ENCODE data around the gene ZNF385D.

The ZNF385D gene

DNA sequence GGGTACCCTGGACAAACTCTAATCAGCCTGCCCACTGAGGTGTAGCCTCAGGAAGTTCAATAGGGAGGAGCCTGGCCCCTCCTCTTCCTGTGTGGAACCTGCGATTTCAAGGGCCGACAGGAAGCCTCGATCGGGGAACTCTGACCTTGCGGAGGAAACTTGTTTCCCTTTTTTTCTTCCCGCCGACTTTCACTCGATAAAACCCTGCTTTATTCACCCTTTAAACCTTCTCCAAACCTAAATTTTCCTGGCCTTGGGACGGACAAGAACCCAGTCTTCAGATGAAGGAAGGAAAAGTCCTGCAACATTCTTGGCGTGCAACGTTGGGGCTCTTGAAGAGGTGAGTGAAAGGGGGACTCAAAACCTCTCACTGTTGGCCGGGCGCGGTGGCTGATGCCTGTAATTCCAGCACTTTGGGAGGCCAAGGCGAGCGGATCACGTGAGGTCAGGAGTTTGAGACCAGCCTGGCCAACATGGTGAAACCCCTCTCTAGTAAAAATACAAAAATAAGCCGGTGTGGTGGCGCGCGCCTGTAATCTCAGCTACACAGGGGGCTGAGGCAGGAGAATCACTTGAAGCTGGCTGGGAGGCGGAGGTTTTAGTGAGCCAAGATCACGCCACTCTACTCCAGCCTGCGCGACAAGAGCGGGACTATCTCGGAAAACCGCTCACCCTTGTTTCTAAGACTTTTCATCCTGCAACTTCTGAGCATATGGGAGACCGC, 208.2 kb downstream of the ZNF385D start:
- no peak overlapping the region for H3K9ac ChIP-seq (ENCODE audit: low read length in 5 of 5)
- H3K4me1 ChIP-seq (ENCODE audit: control insufficient read depth in 5 of 5, insufficient read depth in 5 of 5, low read length in 5 of 5), result no peaks in the 10 kb centered on the region
- no peaks in the 10 kb centered on the region for H3K9me3 ChIP-seq (ENCODE audit: control insufficient read depth in 5 of 5, low read length in 5 of 5)

DNA sequence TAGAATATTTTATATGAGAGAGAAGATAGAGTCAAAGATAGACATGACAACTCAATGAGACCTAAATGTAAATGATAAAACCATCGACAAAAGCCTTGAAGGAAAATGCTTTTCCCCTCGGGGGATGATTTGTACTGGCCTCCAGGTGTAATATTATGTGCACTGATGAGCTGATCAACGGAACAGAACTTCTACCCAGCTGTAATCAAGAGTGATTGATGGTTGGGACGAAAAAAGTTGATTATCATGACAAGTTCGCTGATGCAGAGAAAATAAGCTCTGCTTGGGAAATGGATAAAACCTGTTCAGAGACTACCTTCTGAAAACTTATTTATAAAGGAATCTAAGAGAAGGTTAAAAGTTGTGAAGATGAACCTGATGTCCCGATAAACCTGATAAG, 210.7 kb downstream of the ZNF385D start:
- H3K4me1 ChIP-seq (ENCODE audit: control insufficient read depth in 5 of 5, insufficient read depth in 5 of 5, low read length in 5 of 5), result no peaks in the 10 kb centered on the region
- no peak overlapping the region for H3K27ac ChIP-seq (ENCODE audit: low read depth, low read length)
- no peak overlapping the region for H3K4me3 ChIP-seq (ENCODE audit: low read depth in 1 of 5, low read length in 5 of 5)
- no peak overlapping the region for H3K9ac ChIP-seq (ENCODE audit: low read length in 5 of 5)
- no peaks in the 10 kb centered on the region for H3K27me3 ChIP-seq (ENCODE audit: control insufficient read depth in 5 of 5, insufficient read depth in 4 of 5, low read length in 5 of 5)
- H3K36me3 ChIP-seq (ENCODE audit: control insufficient read depth in 5 of 5, insufficient read depth in 5 of 5, low read length in 5 of 5), result no peaks in the 10 kb centered on the region
- no peaks in the 10 kb centered on the region for H3K9me3 ChIP-seq (ENCODE audit: control insufficient read depth in 5 of 5, low read length in 5 of 5)

More for the DNA sequence above, 208.2 kb downstream of the ZNF385D start:
- Histone ChIP-seq H3K4me3 (ENCODE audit: low read depth in 1 of 5, low read length in 5 of 5) (no peak overlapping the region), H3K27ac (ENCODE audit: low read depth, low read length) (no peak overlapping the region), H3K27me3 (ENCODE audit: control insufficient read depth in 5 of 5, insufficient read depth in 4 of 5, low read length in 5 of 5) (no peaks in the 10 kb centered on the region), H3K36me3 (ENCODE audit: control insufficient read depth in 5 of 5, insufficient read depth in 5 of 5, low read length in 5 of 5) (no peaks in the 10 kb centered on the region)

DNA sequence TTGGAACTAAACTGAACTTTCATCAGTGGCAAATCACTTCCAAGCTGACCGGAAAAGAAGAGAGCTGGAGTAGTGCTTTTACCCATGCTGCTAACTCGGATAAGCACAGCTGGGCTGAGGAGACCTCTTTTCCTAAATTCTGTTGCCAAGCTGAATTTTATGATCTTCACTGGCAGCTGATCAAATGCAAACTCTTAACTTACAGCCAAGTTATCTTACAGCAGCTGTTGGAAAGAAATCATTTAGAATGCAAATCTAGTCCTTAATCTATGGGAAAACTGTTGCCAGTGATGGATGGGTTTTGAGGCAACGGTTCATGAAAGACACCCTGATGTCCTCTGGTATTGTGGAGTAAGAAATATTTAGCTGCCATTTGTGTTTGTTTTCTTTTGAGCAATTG, 216.5 kb downstream of the ZNF385D start:
- H3K27ac ChIP-seq (ENCODE audit: low read depth, low read length), result no peak overlapping the region
- no peaks in the 10 kb centered on the region for H3K36me3 ChIP-seq (ENCODE audit: control insufficient read depth in 5 of 5, insufficient read depth in 5 of 5, low read length in 5 of 5)
- H3K4me1 ChIP-seq (ENCODE audit: control insufficient read depth in 5 of 5, insufficient read depth in 5 of 5, low read length in 5 of 5), result no peaks in the 10 kb centered on the region
- H3K9me3 ChIP-seq (ENCODE audit: control insufficient read depth in 5 of 5, low read length in 5 of 5), result no peaks in the 10 kb centered on the region
- H3K9ac ChIP-seq (ENCODE audit: low read length in 5 of 5), result no peak overlapping the region
- no peaks in the 10 kb centered on the region for H3K27me3 ChIP-seq (ENCODE audit: control insufficient read depth in 5 of 5, insufficient read depth in 4 of 5, low read length in 5 of 5)
- H3K4me3 ChIP-seq (ENCODE audit: low read depth in 1 of 5, low read length in 5 of 5), result no peak overlapping the region

DNA sequence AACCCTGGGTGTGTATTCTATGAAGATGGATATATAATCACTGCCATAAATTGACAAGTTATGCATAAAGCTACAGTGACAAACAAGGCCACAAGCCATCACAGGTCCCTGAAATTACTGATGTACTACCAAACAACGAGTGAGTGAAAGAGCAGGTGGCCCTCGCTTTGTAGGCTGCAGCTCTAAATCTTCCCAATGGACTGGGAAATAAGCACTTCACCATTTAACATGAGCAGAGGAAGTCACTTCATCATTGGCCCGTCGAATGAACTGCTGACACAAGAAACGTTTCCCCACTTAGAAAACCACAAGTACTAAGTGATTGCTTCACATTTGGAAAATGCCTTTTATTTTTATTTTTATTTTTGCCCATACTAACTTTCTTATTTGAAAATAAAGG, 218.0 kb downstream of the ZNF385D start:
- Histone ChIP-seq H3K9ac (ENCODE audit: low read length in 5 of 5) (no peak overlapping the region), H3K4me3 (ENCODE audit: low read depth in 1 of 5, low read length in 5 of 5) (no peak overlapping the region), H3K27ac (ENCODE audit: low read depth, low read length) (no peak overlapping the region), H3K9me3 (ENCODE audit: control insufficient read depth in 5 of 5, low read length in 5 of 5) (no peaks in the 10 kb centered on the region), H3K27me3 (ENCODE audit: control insufficient read depth in 5 of 5, insufficient read depth in 4 of 5, low read length in 5 of 5) (no peaks in the 10 kb centered on the region), H3K4me1 (ENCODE audit: control insufficient read depth in 5 of 5, insufficient read depth in 5 of 5, low read length in 5 of 5) (no peaks in the 10 kb centered on the region), H3K36me3 (ENCODE audit: control insufficient read depth in 5 of 5, insufficient read depth in 5 of 5, low read length in 5 of 5) (no peaks in the 10 kb centered on the region)

DNA sequence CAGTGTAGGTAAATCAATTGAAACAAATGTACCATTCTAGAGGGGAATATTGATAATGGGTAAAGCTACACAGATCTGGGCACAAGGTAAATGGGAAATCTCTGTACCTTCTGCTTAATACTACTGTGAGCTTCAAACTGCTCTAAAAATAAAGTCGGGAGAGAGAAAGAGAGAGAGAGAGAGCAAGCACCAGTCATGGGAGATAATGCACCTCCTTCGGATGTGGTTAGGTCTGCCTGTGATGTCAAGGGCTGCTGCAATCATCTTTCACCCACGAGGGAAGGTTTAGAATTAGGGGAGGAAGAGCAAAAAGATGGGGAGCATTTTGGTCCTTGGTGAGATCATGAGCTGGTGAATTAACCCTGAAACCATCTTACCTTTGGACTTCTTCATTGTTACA, 219.1 kb downstream of the ZNF385D start:
- no peak overlapping the region for H3K27ac ChIP-seq (ENCODE audit: low read depth, low read length)
- no peaks in the 10 kb centered on the region for H3K4me1 ChIP-seq (ENCODE audit: control insufficient read depth in 5 of 5, insufficient read depth in 5 of 5, low read length in 5 of 5)
- H3K27me3 ChIP-seq (ENCODE audit: control insufficient read depth in 5 of 5, insufficient read depth in 4 of 5, low read length in 5 of 5), result no peaks in the 10 kb centered on the region
- H3K4me3 ChIP-seq (ENCODE audit: low read depth in 1 of 5, low read length in 5 of 5), result no peak overlapping the region
- H3K9me3 ChIP-seq (ENCODE audit: control insufficient read depth in 5 of 5, low read length in 5 of 5), result no peaks in the 10 kb centered on the region
- H3K36me3 ChIP-seq (ENCODE audit: control insufficient read depth in 5 of 5, insufficient read depth in 5 of 5, low read length in 5 of 5), result no peaks in the 10 kb centered on the region
- H3K9ac ChIP-seq (ENCODE audit: low read length in 5 of 5), result no peak overlapping the region

DNA sequence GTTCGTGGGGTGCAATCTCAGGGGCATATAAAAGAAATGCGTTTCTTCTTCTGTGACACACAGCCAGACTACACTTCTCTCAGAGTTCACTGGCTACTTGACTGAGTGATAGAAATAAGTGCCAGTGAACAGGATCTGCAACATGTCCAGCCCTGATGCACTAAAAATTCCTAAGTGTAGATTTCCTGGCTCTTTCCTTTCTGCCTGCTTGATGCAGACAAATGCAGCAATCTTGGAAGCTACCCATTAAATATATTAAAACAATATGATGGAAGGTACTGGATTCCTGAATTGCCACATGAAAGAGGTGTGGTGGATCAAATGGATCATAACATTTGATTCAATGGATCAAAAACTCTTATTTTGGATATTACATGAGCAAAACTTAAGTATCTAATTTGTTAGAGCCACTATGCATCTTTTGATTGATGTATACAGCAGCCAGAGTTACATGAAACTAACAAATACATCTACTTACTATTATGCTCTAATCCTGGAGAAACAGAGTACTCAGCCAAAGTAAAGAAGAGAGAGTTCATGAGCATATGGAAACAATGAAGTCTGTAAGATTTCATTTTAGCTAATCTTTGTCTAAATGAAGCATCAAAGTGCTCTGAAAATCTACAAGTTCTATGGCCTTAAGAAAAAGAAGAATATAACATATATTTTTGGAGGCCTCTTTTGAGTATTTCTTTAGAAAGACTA, 222.6 kb downstream of the ZNF385D start:
- no peaks in the 10 kb centered on the region for H3K4me1 ChIP-seq (ENCODE audit: control insufficient read depth in 5 of 5, insufficient read depth in 5 of 5, low read length in 5 of 5)
- no peaks in the 10 kb centered on the region for H3K27me3 ChIP-seq (ENCODE audit: control insufficient read depth in 5 of 5, insufficient read depth in 4 of 5, low read length in 5 of 5)
- no peak overlapping the region for H3K27ac ChIP-seq (ENCODE audit: low read depth, low read length)
- H3K4me3 ChIP-seq (ENCODE audit: low read depth in 1 of 5, low read length in 5 of 5), result no peak overlapping the region
- no peak overlapping the region for H3K9ac ChIP-seq (ENCODE audit: low read length in 5 of 5)
- no peaks in the 10 kb centered on the region for H3K9me3 ChIP-seq (ENCODE audit: control insufficient read depth in 5 of 5, low read length in 5 of 5)
- no peaks in the 10 kb centered on the region for H3K36me3 ChIP-seq (ENCODE audit: control insufficient read depth in 5 of 5, insufficient read depth in 5 of 5, low read length in 5 of 5)

DNA sequence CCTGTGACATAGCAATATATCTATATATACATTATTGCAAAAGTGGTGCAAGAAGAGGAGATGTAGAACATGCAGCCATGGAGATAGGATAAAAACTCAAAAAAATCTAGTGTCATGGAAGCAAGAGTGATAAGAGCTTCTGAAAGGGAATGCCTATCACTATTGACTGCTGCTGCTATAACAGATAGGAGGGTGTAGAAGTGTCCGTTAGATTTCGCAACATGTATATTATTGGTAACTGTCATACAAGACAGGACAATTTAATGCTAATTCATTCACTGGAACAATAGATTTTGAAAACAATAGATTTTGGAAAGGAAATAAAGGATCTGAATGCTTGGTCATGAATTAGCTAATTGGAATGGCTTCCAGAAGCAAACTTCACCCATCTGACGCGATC, 224.5 kb downstream of the ZNF385D start:
- Histone ChIP-seq H3K27ac (ENCODE audit: low read depth, low read length) (no peak overlapping the region), H3K27me3 (ENCODE audit: control insufficient read depth in 5 of 5, insufficient read depth in 4 of 5, low read length in 5 of 5) (no peaks in the 10 kb centered on the region), H3K4me1 (ENCODE audit: control insufficient read depth in 5 of 5, insufficient read depth in 5 of 5, low read length in 5 of 5) (no peaks in the 10 kb centered on the region), H3K9me3 (ENCODE audit: control insufficient read depth in 5 of 5, low read length in 5 of 5) (no peaks in the 10 kb centered on the region), H3K9ac (ENCODE audit: low read length in 5 of 5) (no peak overlapping the region), H3K36me3 (ENCODE audit: control insufficient read depth in 5 of 5, insufficient read depth in 5 of 5, low read length in 5 of 5) (no peaks in the 10 kb centered on the region), H3K4me3 (ENCODE audit: low read depth in 1 of 5, low read length in 5 of 5) (no peak overlapping the region)

DNA sequence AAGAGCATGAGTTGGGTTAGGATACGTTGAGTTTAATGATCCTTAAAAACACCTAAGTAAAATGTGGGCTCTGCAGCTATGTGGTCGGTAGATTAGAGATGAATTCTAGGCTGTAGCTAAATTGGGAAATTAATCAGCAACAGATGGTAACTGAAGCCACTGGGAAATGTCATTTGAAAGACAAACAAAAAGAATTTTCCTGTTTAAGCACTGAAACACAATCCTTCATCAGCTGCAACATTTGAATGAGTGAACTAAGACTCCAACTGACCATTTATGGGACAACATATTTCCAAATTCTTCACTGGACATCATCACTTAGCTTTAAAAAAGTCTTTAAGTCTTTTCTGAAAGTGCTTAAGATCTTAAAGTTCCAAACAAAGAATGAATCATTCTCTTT, 226.9 kb downstream of the ZNF385D start:
- no peaks in the 10 kb centered on the region for H3K36me3 ChIP-seq (ENCODE audit: control insufficient read depth in 5 of 5, insufficient read depth in 5 of 5, low read length in 5 of 5)

DNA sequence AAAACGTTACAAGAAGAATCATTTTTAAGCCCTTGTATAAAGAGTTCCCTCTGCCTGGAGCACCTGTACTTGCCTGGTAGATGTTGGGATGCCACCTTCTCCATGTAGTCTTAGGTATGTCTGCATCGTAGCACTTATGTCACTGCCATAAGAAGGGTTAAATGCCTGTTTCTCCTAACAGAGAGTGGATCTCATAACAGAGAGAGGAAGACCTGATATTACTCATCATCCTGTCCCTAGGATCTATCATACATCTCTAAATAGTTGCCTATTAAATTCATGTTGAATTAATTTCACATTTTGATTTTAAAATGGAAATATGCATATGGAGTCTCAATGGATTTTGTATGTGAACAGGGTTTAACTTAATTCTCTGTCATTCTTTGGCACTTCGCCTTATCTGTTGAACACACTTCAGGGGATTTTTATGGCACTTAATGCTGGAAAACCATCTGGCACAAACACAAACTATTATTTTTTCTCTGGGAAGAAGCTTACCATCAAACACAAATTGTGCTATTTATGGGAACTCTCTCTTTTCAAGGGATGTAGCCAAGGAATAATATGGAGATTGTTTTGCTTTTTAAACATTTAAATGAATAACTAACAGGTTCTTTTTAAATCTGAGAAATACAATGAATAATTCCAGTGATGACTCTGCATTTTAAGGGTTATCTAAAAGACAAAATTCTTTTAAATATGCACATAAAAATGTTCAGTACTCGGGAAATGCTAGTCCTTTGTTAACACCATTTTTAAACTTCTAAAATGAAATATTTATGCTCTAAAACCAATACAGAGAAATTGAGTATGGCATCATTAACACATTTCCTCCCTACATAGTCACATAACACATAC, 230.7 kb downstream of the ZNF385D start:
- Histone ChIP-seq H3K9ac (ENCODE audit: low read length in 5 of 5) (no peak overlapping the region), H3K27ac (ENCODE audit: low read depth, low read length) (no peak overlapping the region), H3K4me1 (ENCODE audit: control insufficient read depth in 5 of 5, insufficient read depth in 5 of 5, low read length in 5 of 5) (no peaks in the 10 kb centered on the region), H3K9me3 (ENCODE audit: control insufficient read depth in 5 of 5, low read length in 5 of 5) (no peaks in the 10 kb centered on the region), H3K4me3 (ENCODE audit: low read depth in 1 of 5, low read length in 5 of 5) (no peak overlapping the region), H3K36me3 (ENCODE audit: control insufficient read depth in 5 of 5, insufficient read depth in 5 of 5, low read length in 5 of 5) (no peaks in the 10 kb centered on the region), H3K27me3 (ENCODE audit: control insufficient read depth in 5 of 5, insufficient read depth in 4 of 5, low read length in 5 of 5) (no peaks in the 10 kb centered on the region)

More for the DNA sequence above, 226.9 kb downstream of the ZNF385D start:
- H3K4me1 ChIP-seq (ENCODE audit: control insufficient read depth in 5 of 5, insufficient read depth in 5 of 5, low read length in 5 of 5), result no peaks in the 10 kb centered on the region
- no peak overlapping the region for H3K9ac ChIP-seq (ENCODE audit: low read length in 5 of 5)
- H3K27ac ChIP-seq (ENCODE audit: low read depth, low read length), result no peak overlapping the region
- H3K4me3 ChIP-seq (ENCODE audit: low read depth in 1 of 5, low read length in 5 of 5), result no peak overlapping the region
- H3K27me3 ChIP-seq (ENCODE audit: control insufficient read depth in 5 of 5, insufficient read depth in 4 of 5, low read length in 5 of 5), result no peaks in the 10 kb centered on the region
- no peaks in the 10 kb centered on the region for H3K9me3 ChIP-seq (ENCODE audit: control insufficient read depth in 5 of 5, low read length in 5 of 5)

DNA sequence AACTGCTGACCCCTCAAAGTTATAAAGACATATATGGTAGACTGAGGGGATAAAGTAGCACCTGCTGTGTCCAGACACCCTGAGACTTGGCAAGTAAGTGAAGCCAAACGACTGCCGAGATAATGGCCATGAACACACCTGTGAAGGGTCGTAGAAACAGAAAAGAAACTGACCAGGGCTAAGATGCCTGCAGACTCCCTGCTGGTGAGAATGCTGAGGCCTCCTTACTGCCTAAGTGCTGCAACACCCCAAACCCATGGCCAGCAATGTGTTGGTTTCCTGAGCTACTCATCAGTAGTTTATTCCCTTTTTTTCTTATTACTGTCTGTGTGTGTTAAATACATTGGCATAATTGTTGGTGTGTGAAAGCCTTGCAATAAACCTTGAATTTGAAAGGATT, 233.8 kb downstream of the ZNF385D start:
- H3K4me3 ChIP-seq (ENCODE audit: low read depth in 1 of 5, low read length in 5 of 5), result no peak overlapping the region
- no peaks in the 10 kb centered on the region for H3K27me3 ChIP-seq (ENCODE audit: control insufficient read depth in 5 of 5, insufficient read depth in 4 of 5, low read length in 5 of 5)
- H3K4me1 ChIP-seq (ENCODE audit: control insufficient read depth in 5 of 5, insufficient read depth in 5 of 5, low read length in 5 of 5), result no peaks in the 10 kb centered on the region
- no peak overlapping the region for H3K27ac ChIP-seq (ENCODE audit: low read depth, low read length)
- H3K9me3 ChIP-seq (ENCODE audit: control insufficient read depth in 5 of 5, low read length in 5 of 5), result no peaks in the 10 kb centered on the region
- H3K9ac ChIP-seq (ENCODE audit: low read length in 5 of 5), result no peak overlapping the region
- no peaks in the 10 kb centered on the region for H3K36me3 ChIP-seq (ENCODE audit: control insufficient read depth in 5 of 5, insufficient read depth in 5 of 5, low read length in 5 of 5)
